ENCODE measurements around the gene CFAP97D1.
"Not testable (repeated sequence)": the region's sequence is repeated elsewhere in the genome, so short reads cannot be mapped to it uniquely, and the experiment has no call there.

CFAP97D1 gene

DNA sequence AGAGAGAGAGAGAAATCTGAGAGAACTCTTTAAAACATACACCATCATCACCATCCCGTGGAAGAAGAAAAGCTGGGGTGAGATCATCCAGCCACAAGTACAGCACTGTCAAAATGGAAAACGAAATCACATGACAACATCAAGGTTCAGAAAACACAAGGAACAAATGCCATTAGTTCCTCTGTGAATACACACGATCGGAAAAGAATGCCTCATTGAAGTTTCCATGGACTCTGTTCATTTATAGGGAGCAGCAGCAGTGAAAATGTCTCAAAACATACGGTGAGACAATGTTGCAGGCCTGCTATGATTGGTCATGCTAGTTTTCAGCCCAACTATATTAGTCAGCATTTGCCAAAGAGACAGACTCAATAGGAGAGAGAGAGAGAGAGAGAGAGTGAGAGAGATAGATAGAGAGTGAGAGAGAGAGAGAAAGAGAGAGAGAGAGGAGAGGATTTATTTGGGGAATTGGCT, 4.4 kb downstream of the CFAP97D1 start:
- Mint-ChIP-seq H3K36me3 (ENCODE audit: low read depth) (no peaks in the 10 kb centered on the region), H3K4me3 (no peak overlapping the region), H3K9me3 (no peaks in the 10 kb centered on the region), H3K27me3 (ENCODE audit: low read depth, poor library complexity) (peaks cover 58% of the 10 kb centered on the region), H3K4me1 (peaks cover 21% of the 10 kb centered on the region), H3K27ac (no peak overlapping the region)
- TF ChIP-seq, protein P1, sequence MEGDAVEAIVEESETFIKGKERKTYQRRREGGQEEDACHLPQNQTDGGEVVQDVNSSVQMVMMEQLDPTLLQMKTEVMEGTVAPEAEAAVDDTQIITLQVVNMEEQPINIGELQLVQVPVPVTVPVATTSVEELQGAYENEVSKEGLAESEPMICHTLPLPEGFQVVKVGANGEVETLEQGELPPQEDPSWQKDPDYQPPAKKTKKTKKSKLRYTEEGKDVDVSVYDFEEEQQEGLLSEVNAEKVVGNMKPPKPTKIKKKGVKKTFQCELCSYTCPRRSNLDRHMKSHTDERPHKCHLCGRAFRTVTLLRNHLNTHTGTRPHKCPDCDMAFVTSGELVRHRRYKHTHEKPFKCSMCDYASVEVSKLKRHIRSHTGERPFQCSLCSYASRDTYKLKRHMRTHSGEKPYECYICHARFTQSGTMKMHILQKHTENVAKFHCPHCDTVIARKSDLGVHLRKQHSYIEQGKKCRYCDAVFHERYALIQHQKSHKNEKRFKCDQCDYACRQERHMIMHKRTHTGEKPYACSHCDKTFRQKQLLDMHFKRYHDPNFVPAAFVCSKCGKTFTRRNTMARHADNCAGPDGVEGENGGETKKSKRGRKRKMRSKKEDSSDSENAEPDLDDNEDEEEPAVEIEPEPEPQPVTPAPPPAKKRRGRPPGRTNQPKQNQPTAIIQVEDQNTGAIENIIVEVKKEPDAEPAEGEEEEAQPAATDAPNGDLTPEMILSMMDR (IDR thresholded peaks at IDR 0.05) = no peak
- no peak for DNase-seq

DNA sequence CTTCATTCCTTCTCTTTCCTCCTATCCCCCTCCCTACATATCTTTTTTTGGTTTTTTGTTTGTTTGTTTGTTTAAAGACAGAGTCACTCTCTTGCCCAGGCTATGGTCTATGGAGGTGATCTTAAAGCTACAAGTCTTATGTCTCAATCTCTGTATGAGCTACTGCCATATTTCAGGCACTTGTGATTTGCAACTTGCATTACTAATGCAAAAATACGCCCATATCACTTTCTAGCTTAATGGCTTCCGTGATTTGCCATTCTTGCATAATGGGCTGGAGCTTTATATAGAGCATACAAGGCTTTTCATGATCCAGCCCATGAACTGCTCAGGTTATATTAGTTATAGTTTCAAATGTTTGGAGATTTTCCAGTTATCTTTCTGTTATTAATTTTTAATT, 7.5 kb downstream of the CFAP97D1 start:
- Mint-ChIP-seq H3K9me3 (peaks cover 17% of the 10 kb centered on the region), H3K27ac (no peak overlapping the region), H3K36me3 (ENCODE audit: low read depth) (no peaks in the 10 kb centered on the region), H3K27me3 (ENCODE audit: low read depth, poor library complexity) (peaks cover 29% of the 10 kb centered on the region), H3K4me3 (no peak overlapping the region), H3K4me1 (peaks cover 15% of the 10 kb centered on the region)
- TF ChIP-seq, protein P1 (IDR thresholded peaks at IDR 0.05) = no peak
- DNase-seq = no peak

DNA sequence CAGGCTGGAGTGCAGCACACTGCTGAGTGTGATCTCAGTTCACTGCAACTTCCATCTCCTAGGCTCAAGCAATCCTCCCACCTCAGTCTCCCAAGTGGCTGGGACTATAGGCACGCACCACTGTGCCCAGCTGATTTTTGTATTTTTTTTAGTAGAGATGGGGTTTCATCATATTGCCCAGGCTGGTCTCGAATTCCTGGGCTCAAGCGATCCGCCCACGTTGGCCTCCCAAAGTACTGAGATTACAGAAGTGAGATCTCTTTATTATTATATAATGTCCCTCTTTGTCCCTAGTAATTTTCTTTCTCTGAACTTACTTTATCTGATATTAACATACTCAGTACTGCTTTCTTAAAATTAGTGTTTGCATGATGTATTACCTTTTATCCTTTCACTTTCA, 8.3 kb downstream of the CFAP97D1 start:
- DNase-seq = no peak
- TF ChIP-seq, protein P1 (IDR thresholded peaks at IDR 0.05) = no peak
- Mint-ChIP-seq H3K27ac (no peak overlapping the region), H3K36me3 (ENCODE audit: low read depth) (no peaks in the 10 kb centered on the region), H3K9me3 (peaks cover 25% of the 10 kb centered on the region), H3K4me3 (no peak overlapping the region), H3K27me3 (ENCODE audit: low read depth, poor library complexity) (peaks cover 21% of the 10 kb centered on the region), H3K4me1 (peaks cover 10% of the 10 kb centered on the region)

DNA sequence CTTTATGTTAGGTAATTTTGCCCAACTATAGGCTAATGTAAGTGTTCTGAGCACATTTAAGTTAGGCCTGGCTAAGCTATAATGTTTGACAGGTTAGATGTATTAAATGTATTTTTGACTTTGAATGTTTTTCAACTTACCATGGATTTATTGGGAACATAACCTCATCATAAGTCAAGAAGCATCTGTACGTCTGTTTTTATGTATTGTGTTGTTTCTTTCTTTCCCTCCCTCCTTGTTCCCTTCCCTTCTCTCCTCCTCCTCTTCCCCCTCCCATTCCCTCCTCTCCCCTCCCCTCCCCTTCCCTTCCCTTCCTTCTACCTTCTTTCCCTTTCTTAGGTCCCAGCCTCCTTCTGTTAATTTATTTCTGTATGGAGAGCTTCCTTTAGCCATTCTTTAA, 9.2 kb downstream of the CFAP97D1 start:
- H3K4me1 Mint-ChIP-seq = peaks cover 10% of the 10 kb centered on the region
- no peak overlapping the region for H3K4me3 Mint-ChIP-seq
- DNase-seq = no peak
- TF ChIP-seq, protein P1 (IDR thresholded peaks at IDR 0.05) = no peak
- H3K27me3 Mint-ChIP-seq (ENCODE audit: low read depth, poor library complexity) = peaks cover 16% of the 10 kb centered on the region
- H3K36me3 Mint-ChIP-seq (ENCODE audit: low read depth) = no peaks in the 10 kb centered on the region
- peaks cover 32% of the 10 kb centered on the region for H3K9me3 Mint-ChIP-seq
- no peak overlapping the region for H3K27ac Mint-ChIP-seq

DNA sequence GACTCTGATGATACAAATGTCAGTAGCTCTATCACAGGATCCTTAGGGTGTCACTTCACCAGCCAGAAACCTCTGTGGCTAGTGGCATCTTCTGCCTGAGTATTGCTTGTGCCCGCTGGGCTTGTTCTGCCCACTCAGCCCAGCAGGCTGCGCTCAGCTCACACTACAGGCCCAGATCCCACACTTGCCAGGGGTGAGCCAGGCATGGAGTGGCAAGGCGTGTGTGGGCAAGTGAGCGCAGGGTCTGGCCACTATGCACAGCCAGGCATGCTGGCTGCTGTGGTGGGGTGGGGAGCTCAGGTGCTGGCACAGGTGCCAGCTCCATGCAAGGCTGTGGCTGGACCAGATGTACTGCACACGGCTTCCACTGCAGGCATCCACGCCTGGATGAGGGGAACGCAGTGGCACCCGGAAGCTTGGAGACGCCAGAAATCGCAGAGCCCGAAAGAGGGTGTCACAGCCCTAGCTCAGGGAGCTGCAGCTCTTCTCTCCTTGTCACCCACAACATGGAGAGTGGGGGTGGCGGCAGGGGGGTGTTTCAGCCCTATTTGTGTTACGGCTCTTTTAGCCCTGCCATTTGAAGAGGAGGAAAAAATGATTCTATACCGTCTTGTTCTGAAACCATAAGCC, 10.2 kb downstream of the CFAP97D1 start:
- TF ChIP-seq, protein P1 (IDR thresholded peaks at IDR 0.05) = no peak
- Mint-ChIP-seq H3K27ac (no peak overlapping the region), H3K36me3 (ENCODE audit: low read depth) (no peaks in the 10 kb centered on the region), H3K27me3 (ENCODE audit: low read depth, poor library complexity) (peaks cover 21% of the 10 kb centered on the region), H3K4me1 (peaks cover 10% of the 10 kb centered on the region), H3K4me3 (no peak overlapping the region), H3K9me3 (peaks cover 40% of the 10 kb centered on the region)
- DNase-seq = no peak

DNA sequence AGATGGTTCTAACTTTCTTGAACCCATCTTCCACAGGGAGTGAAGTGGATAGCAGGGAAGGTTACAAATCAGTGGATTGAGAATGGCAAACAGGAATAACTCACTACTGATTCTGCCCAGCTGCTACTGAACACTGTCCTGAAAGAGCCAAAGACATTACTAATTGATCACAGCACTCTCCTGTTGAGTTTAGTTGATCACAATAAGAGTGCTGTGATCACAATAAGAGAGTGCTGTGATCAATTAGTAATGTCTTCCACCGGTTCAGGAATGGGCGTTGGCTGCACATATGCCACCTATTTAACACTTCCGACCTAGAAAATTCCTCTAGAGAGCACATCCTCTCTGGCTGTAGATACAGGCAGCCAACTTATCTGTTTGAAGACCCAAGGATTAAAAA, 11.4 kb downstream of the CFAP97D1 start:
- no peaks in the 10 kb centered on the region for H3K36me3 Mint-ChIP-seq (ENCODE audit: low read depth)
- peaks cover 10% of the 10 kb centered on the region for H3K4me1 Mint-ChIP-seq
- TF ChIP-seq, protein P1 (IDR thresholded peaks at IDR 0.05) = no peak
- H3K4me3 Mint-ChIP-seq = no peak overlapping the region
- DNase-seq = no peak
- H3K27ac Mint-ChIP-seq = no peak overlapping the region
- H3K9me3 Mint-ChIP-seq = peaks cover 50% of the 10 kb centered on the region
- H3K27me3 Mint-ChIP-seq (ENCODE audit: low read depth, poor library complexity) = peaks cover 22% of the 10 kb centered on the region

DNA sequence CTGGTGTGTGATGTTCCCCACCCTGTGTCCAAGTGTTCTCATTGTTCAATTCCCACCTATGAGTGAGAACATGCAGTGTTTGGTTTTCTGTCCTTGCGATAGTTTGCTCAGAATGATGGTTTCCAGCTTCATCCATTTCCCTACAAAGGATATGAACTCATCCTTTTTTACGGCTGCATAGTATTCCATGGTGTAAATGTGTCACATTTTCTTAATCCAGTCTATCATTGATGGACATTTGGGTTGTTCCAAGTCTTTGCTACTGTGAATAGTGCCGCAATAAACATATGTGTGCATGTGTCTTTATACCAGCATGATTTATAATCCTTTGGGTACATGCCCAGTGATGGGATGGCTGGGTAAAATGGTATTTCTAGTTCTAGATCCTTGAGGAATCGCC, 12.4 kb downstream of the CFAP97D1 start:
- H3K4me3 Mint-ChIP-seq; H3K36me3 Mint-ChIP-seq (ENCODE audit: low read depth); H3K27ac Mint-ChIP-seq; DNase-seq: not testable (repeated sequence)
- Mint-ChIP-seq H3K27me3 (ENCODE audit: low read depth, poor library complexity) (peaks cover 20% of the 10 kb centered on the region), H3K4me1 (peaks cover 10% of the 10 kb centered on the region), H3K9me3 (peaks cover 61% of the 10 kb centered on the region)

DNA sequence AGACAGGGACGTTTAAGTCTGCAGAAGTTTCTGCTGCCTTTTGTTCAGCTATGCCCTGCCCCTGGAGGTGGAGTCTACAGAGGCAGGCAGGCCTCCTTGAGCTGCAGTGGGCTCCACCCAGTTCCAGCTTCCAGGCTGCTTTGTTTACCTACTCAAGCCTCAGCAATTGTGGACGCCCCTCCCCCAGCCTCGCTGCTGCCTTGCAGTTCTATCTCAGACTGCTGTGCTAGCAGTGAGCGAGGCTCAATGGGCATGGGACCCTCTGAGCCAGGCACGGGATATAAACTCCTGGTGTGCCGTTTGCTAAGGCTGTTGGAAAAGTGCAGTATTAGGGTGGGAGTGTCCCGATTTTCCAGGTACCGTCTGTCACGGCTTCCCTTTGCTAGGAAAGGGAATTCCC, 17.8 kb downstream of the CFAP97D1 start:
- not testable (repeated sequence) for H3K4me1 Mint-ChIP-seq, H3K27ac Mint-ChIP-seq, H3K4me3 Mint-ChIP-seq, DNase-seq
- H3K9me3 Mint-ChIP-seq = peaks cover 52% of the 10 kb centered on the region
- H3K36me3 Mint-ChIP-seq (ENCODE audit: low read depth) = peaks cover 12% of the 10 kb centered on the region
- peaks cover 24% of the 10 kb centered on the region for H3K27me3 Mint-ChIP-seq (ENCODE audit: low read depth, poor library complexity)
